OCI-LY3 (cell line): Measurements from ENCODE around the gene AKIRIN2.

Source experiments
- H2AFZ ChIP-seq: fragments of 200-600, 300-600 bp; shearing (Covaris generic); 2 replicates; pipeline ENCODE4 v1.6.0; 2014; ENCODE audit warnings: antibody characterized with exemption, low read depth, low read length
- H3K27ac ChIP-seq: fragments of 200-600, 300-600 bp; sonication (generic); 2 replicates; pipeline ENCODE4 v1.5.1; 2014; ENCODE audit warnings: mild to moderate bottlenecking, low read length, moderate library complexity, mixed read lengths
- H3K27me3 ChIP-seq: fragments of 200-600, 300-600 bp; sonication (generic); 2 replicates; pipeline ENCODE4 v1.6.1; 2014; ENCODE audit warnings: low read depth, low read length, mixed read lengths
- H3K36me3 ChIP-seq: fragments of 200-600, 300-600 bp; sonication (generic); replicated peaks from 2 replicates; pipeline ENCODE3; 2014; ENCODE audit warnings: low read depth, low read length, mixed read lengths
- H3K4me1 ChIP-seq: fragments of 300-600, 200-600 bp; sonication (generic); 2 replicates; pipeline ENCODE4 v1.6.1; 2014; ENCODE audit warnings: low read length, mixed read lengths
- H3K4me2 ChIP-seq: fragments of 200-600, 300-600 bp; sonication (generic); 2 replicates; pipeline ENCODE4 v1.6.1; 2014; ENCODE audit warnings: low read length, mixed read lengths
- H3K4me3 ChIP-seq: fragments of 300-600, 200-600 bp; sonication (generic); 2 replicates; pipeline ENCODE4 v1.5.1; 2014; ENCODE audit warnings: antibody characterized with exemption, mild to moderate bottlenecking, low read length, moderate library complexity
- H3K79me2 ChIP-seq: fragments of 300-600, 200-600 bp; shearing (Covaris generic); 2 replicates; pipeline ENCODE4 v1.6.1; 2014; ENCODE audit warnings: mild to moderate bottlenecking, low read length, mixed read lengths
- H3K9ac ChIP-seq: fragments of 300-600, 200-600 bp; shearing (Covaris generic); 2 replicates; pipeline ENCODE4 v1.6.0; 2014; ENCODE audit warnings: mild to moderate bottlenecking, low read length, moderate library complexity
- H3K9me3 ChIP-seq: fragments of 200-600, 300-600 bp; shearing (Covaris generic); 2 replicates; pipeline ENCODE4 v1.6.1; 2014; ENCODE audit warnings: low read length, mixed read lengths; ENCODE audit not compliant: insufficient read depth
- H4K20me1 ChIP-seq: fragments of 200-600, 300-600 bp; sonication (generic); 2 replicates; pipeline ENCODE4 v1.6.1; 2016; ENCODE audit warnings: low read length, mixed read lengths; ENCODE audit not compliant: insufficient read depth
- EZH2phosphoT487 ChIP-seq: fragments of 200-600 bp; shearing (Covaris generic); IDR thresholded peaks from 2 replicates; pipeline ENCODE4 v1.6.1; 2018; ENCODE audit warnings: antibody characterized with exemption, mixed run types, low read depth
- TF ChIP-seq, protein P1 (sequence below): fragments of 200-600, 300-600 bp; sonication (generic); IDR thresholded peaks from 2 replicates; pipeline ENCODE4 v1.5.1; 2014; ENCODE audit warnings: antibody characterized with exemption, low read length, low read depth

The AKIRIN2 gene

DNA sequence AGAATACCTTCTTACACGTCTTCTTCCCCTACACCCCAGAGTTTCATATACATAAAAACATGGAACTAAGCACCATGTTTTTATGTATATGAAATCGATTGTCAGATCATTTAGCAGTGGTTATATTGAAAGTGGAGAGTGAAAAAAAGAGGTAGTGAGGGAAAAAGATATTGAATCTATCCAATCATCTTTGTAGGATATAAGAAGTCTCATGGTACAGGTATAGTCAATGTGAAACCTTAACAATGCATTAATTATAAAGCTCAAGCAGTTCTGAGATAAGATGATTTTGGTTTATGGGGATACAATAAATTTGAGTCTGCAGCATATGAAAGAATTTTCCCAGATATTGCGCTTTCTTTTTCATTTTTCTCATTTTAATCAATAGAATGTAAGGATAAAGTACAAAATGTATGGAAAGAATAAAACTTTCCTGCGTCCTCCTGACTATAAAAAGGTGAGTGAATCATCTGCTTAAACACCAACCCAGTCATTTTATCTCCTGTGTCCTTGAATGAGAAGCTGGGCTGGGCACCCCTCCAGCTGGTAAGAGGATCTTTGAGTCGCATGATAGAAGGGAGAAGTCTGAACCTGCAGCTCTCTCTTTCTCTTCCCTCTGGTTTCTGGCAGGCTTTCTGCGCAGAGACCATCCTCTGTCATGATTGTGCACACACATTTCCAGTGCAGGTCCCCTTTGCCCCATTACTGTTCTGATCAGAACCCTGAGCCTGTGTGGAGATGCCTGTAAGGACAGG is 28.1 kb upstream of the AKIRIN2 start:
- H3K79me2 ChIP-seq = no peaks in the 10 kb centered on the region
- H3K9me3 ChIP-seq = no peaks in the 10 kb centered on the region
- no peaks in the 10 kb centered on the region for H3K27me3 ChIP-seq
- H3K4me2 ChIP-seq = peak overlapping the region; percentile 88
- TF ChIP-seq, protein P1, sequence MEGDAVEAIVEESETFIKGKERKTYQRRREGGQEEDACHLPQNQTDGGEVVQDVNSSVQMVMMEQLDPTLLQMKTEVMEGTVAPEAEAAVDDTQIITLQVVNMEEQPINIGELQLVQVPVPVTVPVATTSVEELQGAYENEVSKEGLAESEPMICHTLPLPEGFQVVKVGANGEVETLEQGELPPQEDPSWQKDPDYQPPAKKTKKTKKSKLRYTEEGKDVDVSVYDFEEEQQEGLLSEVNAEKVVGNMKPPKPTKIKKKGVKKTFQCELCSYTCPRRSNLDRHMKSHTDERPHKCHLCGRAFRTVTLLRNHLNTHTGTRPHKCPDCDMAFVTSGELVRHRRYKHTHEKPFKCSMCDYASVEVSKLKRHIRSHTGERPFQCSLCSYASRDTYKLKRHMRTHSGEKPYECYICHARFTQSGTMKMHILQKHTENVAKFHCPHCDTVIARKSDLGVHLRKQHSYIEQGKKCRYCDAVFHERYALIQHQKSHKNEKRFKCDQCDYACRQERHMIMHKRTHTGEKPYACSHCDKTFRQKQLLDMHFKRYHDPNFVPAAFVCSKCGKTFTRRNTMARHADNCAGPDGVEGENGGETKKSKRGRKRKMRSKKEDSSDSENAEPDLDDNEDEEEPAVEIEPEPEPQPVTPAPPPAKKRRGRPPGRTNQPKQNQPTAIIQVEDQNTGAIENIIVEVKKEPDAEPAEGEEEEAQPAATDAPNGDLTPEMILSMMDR = no peak
- no peak for TF ChIP-seq EZH2phosphoT487
- no peaks in the 10 kb centered on the region for H3K36me3 ChIP-seq
- no peak overlapping the region for H2AFZ ChIP-seq
- peak overlapping the region; percentile 62 for H3K9ac ChIP-seq
- peak overlapping the region; percentile 66 for H3K4me3 ChIP-seq
- no peaks in the 10 kb centered on the region for H4K20me1 ChIP-seq
- peak overlapping the region; percentile 84 for H3K27ac ChIP-seq
- H3K4me1 ChIP-seq = peaks cover 70% of the 10 kb centered on the region

DNA sequence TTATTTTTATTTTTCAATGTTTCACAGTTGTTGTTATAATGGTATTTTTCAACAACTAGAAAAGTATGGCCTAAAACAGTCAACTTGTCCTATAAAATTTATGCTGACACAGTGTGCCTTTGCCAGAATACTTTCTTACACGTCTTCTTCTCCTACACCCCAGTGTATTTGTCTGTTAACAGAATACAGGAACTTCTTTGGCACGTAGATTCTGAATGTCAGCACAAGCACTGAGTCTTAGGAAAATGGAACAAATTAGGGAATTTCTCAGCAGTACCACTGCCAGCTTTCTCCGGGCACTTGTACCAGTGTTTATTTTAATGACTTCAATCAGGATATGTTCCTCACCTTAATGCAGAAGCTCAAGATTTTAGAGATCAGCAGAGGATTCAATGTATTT is 26.7 kb upstream of the AKIRIN2 start:
- Histone ChIP-seq H3K4me1 (peaks cover 84% of the 10 kb centered on the region), H3K4me3 (peak overlapping the region; percentile 66), H2AFZ (no peak overlapping the region), H3K4me2 (peak overlapping the region; percentile 88), H3K9me3 (no peaks in the 10 kb centered on the region), H3K36me3 (no peaks in the 10 kb centered on the region), H3K27me3 (no peaks in the 10 kb centered on the region), H4K20me1 (no peaks in the 10 kb centered on the region), H3K27ac (peak overlapping the region; percentile 84), H3K9ac (peak overlapping the region; percentile 51), H3K79me2 (no peaks in the 10 kb centered on the region)
- no peak for TF ChIP-seq EZH2phosphoT487
- TF ChIP-seq, protein P1 = no peak

DNA sequence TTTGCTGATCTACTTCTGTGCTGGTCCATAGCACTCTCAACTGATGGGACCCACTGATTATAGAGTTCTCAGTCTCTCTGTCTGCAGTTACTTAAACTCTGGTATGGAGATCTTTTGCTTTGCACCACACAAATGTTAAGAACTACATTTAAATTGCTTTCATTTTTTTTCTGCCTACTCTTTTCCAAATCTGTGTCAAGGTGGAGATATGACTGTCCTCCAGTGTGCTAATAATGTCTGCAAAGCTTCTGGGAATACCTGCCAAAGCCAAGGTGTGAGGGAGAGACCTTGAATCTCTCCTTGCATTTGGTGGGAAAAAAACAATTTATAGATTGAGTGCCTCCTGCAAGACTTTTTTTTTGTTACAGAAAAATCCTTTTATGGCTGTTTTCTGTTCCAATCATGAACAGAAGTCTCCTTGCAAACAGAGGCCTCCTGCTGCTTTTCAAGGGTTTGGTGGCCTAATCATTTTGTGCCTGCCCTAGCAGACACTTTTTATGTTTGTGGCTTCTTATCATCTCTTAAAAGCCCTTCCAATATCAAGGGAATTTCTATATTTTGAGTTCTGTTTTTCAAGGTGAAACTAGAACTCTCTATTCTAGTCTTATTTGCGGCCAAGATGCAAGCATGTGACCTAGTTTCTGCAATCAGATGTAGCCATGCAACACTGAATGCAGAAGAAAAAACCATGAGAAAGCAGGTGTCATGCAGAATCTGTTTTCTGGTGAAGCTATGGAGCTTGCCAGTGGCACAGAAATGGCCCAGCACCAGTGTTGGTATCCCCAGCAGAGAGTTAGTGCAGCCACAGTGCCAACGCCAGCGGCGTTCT is 23.2 kb upstream of the AKIRIN2 start:
- Histone ChIP-seq H3K9me3 (no peaks in the 10 kb centered on the region), H3K36me3 (no peaks in the 10 kb centered on the region), H3K4me2 (peak overlapping the region; percentile 66), H3K27me3 (no peaks in the 10 kb centered on the region), H2AFZ (no peak overlapping the region), H4K20me1 (no peaks in the 10 kb centered on the region), H3K27ac (peak overlapping the region; percentile 88), H3K4me1 (peaks cover 70% of the 10 kb centered on the region), H3K9ac (peak overlapping the region; percentile 52), H3K79me2 (no peaks in the 10 kb centered on the region), H3K4me3 (peak overlapping the region; percentile 41)
- TF ChIP-seq EZH2phosphoT487 = no peak
- TF ChIP-seq, protein P1 = no peak
